ENCODE data around the gene NTN1.

DNA sequence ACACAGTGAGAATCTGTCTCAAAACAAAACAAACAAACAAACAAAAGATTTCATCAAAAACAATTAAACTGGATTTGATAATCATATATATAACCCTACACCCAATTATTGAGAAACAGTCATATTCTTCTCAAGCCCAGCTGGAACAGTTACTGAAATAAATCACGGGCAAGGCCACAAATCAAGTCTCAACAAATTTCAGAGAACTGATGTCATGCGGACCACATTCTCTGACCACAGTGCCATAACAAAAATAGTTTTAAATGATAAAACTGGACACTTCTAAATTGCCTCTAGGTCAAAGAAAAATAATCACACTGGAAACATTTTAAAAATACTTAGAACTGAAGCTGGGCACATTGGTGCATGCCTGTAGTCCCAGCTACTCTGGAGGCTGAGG, 39.9 kb upstream of the NTN1 start:
- TF ChIP-seq, protein P1, sequence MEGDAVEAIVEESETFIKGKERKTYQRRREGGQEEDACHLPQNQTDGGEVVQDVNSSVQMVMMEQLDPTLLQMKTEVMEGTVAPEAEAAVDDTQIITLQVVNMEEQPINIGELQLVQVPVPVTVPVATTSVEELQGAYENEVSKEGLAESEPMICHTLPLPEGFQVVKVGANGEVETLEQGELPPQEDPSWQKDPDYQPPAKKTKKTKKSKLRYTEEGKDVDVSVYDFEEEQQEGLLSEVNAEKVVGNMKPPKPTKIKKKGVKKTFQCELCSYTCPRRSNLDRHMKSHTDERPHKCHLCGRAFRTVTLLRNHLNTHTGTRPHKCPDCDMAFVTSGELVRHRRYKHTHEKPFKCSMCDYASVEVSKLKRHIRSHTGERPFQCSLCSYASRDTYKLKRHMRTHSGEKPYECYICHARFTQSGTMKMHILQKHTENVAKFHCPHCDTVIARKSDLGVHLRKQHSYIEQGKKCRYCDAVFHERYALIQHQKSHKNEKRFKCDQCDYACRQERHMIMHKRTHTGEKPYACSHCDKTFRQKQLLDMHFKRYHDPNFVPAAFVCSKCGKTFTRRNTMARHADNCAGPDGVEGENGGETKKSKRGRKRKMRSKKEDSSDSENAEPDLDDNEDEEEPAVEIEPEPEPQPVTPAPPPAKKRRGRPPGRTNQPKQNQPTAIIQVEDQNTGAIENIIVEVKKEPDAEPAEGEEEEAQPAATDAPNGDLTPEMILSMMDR (conservative IDR thresholded peaks at IDR 0.05), result no peak
- no peak for TF ChIP-seq EZH2 (IDR thresholded peaks at IDR 0.05; ENCODE audit: low read depth)

Measured in PC-9 (cell line).